ENCODE results near the gene APBA3.

Gene APBA3

GRCh38 chr19:3708207-3708931 is 53.1 kb downstream of the APBA3 start, which contains the start of gene TJP3:
TSS of gene TJP3 (plus strand) at chr19:3708384. CDS start at chr19:3728433, 20,049 bp downstream.
- H3K4me3 ChIP-seq (ENCODE audit: low read depth in 1 of 5, low read length in 5 of 5), result no peak within 1 kb of the TSS
- no peak within 1 kb of the TSS for H3K27ac ChIP-seq (ENCODE audit: low read depth, low read length)
- no peaks in the 10 kb centered on the region for H3K36me3 ChIP-seq (ENCODE audit: control insufficient read depth in 5 of 5, insufficient read depth in 5 of 5, low read length in 5 of 5)
- no peak within 1 kb of the TSS for H3K9ac ChIP-seq (ENCODE audit: low read length in 5 of 5)
- peaks cover 0 to 5% (median 0%) of the 10 kb centered on the region in 5 donors for H3K4me1 ChIP-seq (ENCODE audit: control insufficient read depth in 5 of 5, insufficient read depth in 5 of 5, low read length in 5 of 5)
- H3K27me3 ChIP-seq (ENCODE audit: control insufficient read depth in 5 of 5, insufficient read depth in 4 of 5, low read length in 5 of 5), result peaks cover 9 to 16% (median 13%) of the 10 kb centered on the region in 5 donors
- H3K9me3 ChIP-seq (ENCODE audit: control insufficient read depth in 5 of 5, low read length in 5 of 5), result no peaks in the 10 kb centered on the region

- Histone ChIP-seq H3K27me3 (ENCODE audit: control insufficient read depth in 5 of 5, insufficient read depth in 4 of 5, low read length in 5 of 5) (peaks cover 9 to 16% (median 13%) of the 10 kb centered on the region in 5 donors), H3K9me3 (ENCODE audit: control insufficient read depth in 5 of 5, low read length in 5 of 5) (no peaks in the 10 kb centered on the region), H3K9ac (ENCODE audit: low read length in 5 of 5) (no peak overlapping the region), H3K4me3 (ENCODE audit: low read depth in 1 of 5, low read length in 5 of 5) (no peak overlapping the region), H3K4me1 (ENCODE audit: control insufficient read depth in 5 of 5, insufficient read depth in 5 of 5, low read length in 5 of 5) (peaks cover 0 to 3% (median 0%) of the 10 kb centered on the region in 5 donors), H3K36me3 (ENCODE audit: control insufficient read depth in 5 of 5, insufficient read depth in 5 of 5, low read length in 5 of 5) (no peaks in the 10 kb centered on the region), H3K27ac (ENCODE audit: low read depth, low read length) (no peak overlapping the region)
These were observed 53.7 kb downstream of the APBA3 start for GRCh38 chr19:3707868-3708206.

GRCh38 chr19:3701200-3701599 is 60.3 kb downstream of the APBA3 start:
- Histone ChIP-seq H3K9ac (ENCODE audit: low read length in 5 of 5) (no peak overlapping the region), H3K4me3 (ENCODE audit: low read depth in 1 of 5, low read length in 5 of 5) (no peak overlapping the region), H3K27ac (ENCODE audit: low read depth, low read length) (no peak overlapping the region)

More at GRCh38 chr19:3701200-3701599, 60.3 kb downstream of the APBA3 start:
- H3K27me3 ChIP-seq (ENCODE audit: control insufficient read depth in 5 of 5, insufficient read depth in 4 of 5, low read length in 5 of 5), result peaks cover 0 to 3% (median 0%) of the 10 kb centered on the region in 5 donors
- H3K9me3 ChIP-seq (ENCODE audit: control insufficient read depth in 5 of 5, low read length in 5 of 5), result no peaks in the 10 kb centered on the region
- peaks cover 3 to 30% (median 28%) of the 10 kb centered on the region in 5 donors for H3K4me1 ChIP-seq (ENCODE audit: control insufficient read depth in 5 of 5, insufficient read depth in 5 of 5, low read length in 5 of 5)
- H3K36me3 ChIP-seq (ENCODE audit: control insufficient read depth in 5 of 5, insufficient read depth in 5 of 5, low read length in 5 of 5), result peaks cover 0 to 1% (median 0%) of the 10 kb centered on the region in 5 donors
